Psoas muscle (tissue), 8 donors: Measurements from ENCODE around the gene LRRC8B. TPM values are rescaled to one million over a fixed set of nuclear protein-coding genes. Genes with fewer than 3 reads are reported as not detected.
"Not testable (repeated sequence)": the region's sequence is repeated elsewhere in the genome, so short reads cannot be mapped to it uniquely, and the experiment has no call there.

Experiments
- ATAC-seq, 4 donors: fragments of 200-7000 bp; cut with Tn5 transposase; one replicate each; pipeline ENCODE4 v1.9.1; 2020; ENCODE audit warnings: moderate library complexity in 3 of 4, mild to moderate bottlenecking in 2 of 4
- DNase-seq, 2 donors: peaks; one replicate each; pipeline ENCODE4 v3.0.0-alpha.2; 2020
- H3K27ac ChIP-seq: fragments of 200-600 bp; one replicate; pipeline ENCODE4 v1.8.0; 2022
- H3K27me3 ChIP-seq, 3 donors: fragments of 200-600 bp in 1 of 3; one replicate each; pipeline versions ENCODE4 v1.6.1 to v1.8.0; 2013 to 2022; ENCODE audit warnings: low read length in 2 of 3, mild to moderate bottlenecking in 2 of 3, moderate library complexity in 1 of 3; ENCODE audit not compliant: insufficient read depth in 3 of 3
- H3K36me3 ChIP-seq, 2 donors: fragments of 200-600 bp in 1 of 2; one replicate each; pipeline versions ENCODE4 v1.6.1 to v1.8.0; 2013 to 2022; ENCODE audit warnings: low read depth in 1 of 2, mild to moderate bottlenecking in 1 of 2, moderate library complexity in 1 of 2; ENCODE audit not compliant: insufficient read depth in 1 of 2
- H3K4me1 ChIP-seq: fragments of 200-600 bp; one replicate; pipeline ENCODE4 v1.8.0; 2022
- H3K4me3 ChIP-seq: fragments of 200-600 bp; one replicate; pipeline ENCODE4 v1.8.0; 2022; ENCODE audit warnings: mild to moderate bottlenecking
- H3K9me3 ChIP-seq: fragments of 200-600 bp; one replicate; pipeline ENCODE4 v1.8.0; 2022
- WGBS, 3 donors: extraction: QIAGEN DNeasy Blood & Tissue Kit; methylation state at CpG; one replicate each; pipeline versions ENCODE4 v1.1.6 to v1.1.7; 2013; 5-methylcytosine and 5-hydroxymethylcytosine counted together
- intact Hi-C, 2 donors: fragments of 100-400 bp; cut with DNase I; formaldehyde crosslinking; loops; one replicate each; pipeline versions ENCODE4 v1.11.0 to v1.14.2; 2022
- polyA plus RNA-seq, 3 donors: library from polyadenylated mRNA; stranded (reverse); fragments of 200-250 nt; gene quantifications; one replicate each; pipeline ENCODE4 v1.2.3, GENCODE V29; 2013
- total RNA-seq, 4 donors: library from RNA; stranded (reverse); fragmentation: NEBNext Ultra II Directional in 2 of 4; extraction: Animal tissue kit (Norgen Biotek cat#: 25700) in 2 of 4; gene quantifications; one replicate each; pipeline versions ENCODE4 v1.2.1 to v1.2.4, GENCODE V29; 2021 to 2023
- TF ChIP-seq, protein P1 (sequence below): fragments of 200-600 bp; IDR thresholded peaks from one replicate; pipeline ENCODE4 v1.8.0; 2022; ENCODE audit warnings: antibody characterized with exemption
- donor health status: healthy with polysubstance abuse.
- donor health status: DM: no; HTN: no; CAD: no; lungs with moderate emphysema.
- donor health status: Bipolar disorder and iron deficiency.
- donor health status: healthy.
- donor health status: DM: yes; HTN: yes; CAD: no.
- donor health status: DM: no; HTN: no; CAD: no.
- donor health status: DM: no; HTN: no; CAD: no.
- donor health status: DM: yes; HTN: yes; CAD: no.

The LRRC8B gene
- total and polyA plus RNA-seq, 7 donors, result 2.7 to 21.6 (median 10.3) TPM

DNA sequence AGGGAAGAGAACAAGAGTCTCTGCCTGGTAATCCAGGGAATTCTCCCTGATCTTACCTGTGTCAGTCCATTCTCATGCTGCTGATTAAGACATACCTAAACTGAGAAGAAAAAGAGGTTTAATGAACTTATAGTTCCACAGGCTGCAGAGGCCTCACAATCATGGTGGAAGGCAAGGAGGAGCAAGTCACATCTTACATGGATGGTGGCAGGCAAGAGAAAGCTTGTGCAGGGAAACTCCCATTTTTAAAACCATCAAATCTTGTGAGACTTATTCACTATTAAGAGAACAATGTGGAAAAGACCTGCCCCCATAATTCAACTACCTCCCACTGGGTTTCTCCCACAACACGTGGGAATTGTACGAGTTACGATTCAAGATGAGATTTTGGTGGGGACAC lies 34.2 kb upstream of the LRRC8B start:
- TF ChIP-seq, protein P1, sequence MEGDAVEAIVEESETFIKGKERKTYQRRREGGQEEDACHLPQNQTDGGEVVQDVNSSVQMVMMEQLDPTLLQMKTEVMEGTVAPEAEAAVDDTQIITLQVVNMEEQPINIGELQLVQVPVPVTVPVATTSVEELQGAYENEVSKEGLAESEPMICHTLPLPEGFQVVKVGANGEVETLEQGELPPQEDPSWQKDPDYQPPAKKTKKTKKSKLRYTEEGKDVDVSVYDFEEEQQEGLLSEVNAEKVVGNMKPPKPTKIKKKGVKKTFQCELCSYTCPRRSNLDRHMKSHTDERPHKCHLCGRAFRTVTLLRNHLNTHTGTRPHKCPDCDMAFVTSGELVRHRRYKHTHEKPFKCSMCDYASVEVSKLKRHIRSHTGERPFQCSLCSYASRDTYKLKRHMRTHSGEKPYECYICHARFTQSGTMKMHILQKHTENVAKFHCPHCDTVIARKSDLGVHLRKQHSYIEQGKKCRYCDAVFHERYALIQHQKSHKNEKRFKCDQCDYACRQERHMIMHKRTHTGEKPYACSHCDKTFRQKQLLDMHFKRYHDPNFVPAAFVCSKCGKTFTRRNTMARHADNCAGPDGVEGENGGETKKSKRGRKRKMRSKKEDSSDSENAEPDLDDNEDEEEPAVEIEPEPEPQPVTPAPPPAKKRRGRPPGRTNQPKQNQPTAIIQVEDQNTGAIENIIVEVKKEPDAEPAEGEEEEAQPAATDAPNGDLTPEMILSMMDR, result no peak
- no peak overlapping the region for H3K27ac ChIP-seq
- intact Hi-C loops, result no loop called here
- no peak for DNase-seq
- H3K27me3 ChIP-seq, result no peaks in the 10 kb centered on the region
- no peak overlapping the region for H3K4me3 ChIP-seq
- H3K4me1 ChIP-seq, result no peaks in the 10 kb centered on the region
- WGBS, 3 donors, result 73 to 97% (median 78%) methylated on average over 3 of the region's 3 CpGs
- no peaks in the 10 kb centered on the region for H3K36me3 ChIP-seq
- no peaks in the 10 kb centered on the region for H3K9me3 ChIP-seq
- ATAC-seq, result no peak

DNA sequence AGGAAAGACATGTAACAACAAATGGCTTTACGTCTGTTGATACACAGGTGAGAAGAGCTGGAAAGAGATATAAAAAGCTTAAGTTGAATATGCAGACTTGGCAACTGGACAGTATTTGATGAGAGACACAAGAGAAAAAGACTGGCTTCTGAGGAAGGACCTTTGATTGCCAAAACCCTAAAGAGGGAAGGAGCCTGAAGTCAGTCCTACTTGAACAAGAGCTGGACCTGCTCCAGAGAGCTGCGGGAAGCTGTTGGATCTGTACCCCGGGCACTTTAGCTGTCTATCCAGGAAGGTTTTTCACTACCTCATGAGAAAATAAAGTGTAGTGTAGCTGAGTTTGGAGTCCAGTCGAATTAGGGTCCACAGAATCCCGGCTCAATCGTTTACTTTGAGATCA lies 25.3 kb upstream of the LRRC8B start:
- ATAC-seq, result no peak
- 58 to 68% (median 59%) methylated on average over 6 of the region's 6 CpGs for WGBS, 3 donors
- no peak for DNase-seq
- no peaks in the 10 kb centered on the region for H3K4me1 ChIP-seq
- intact Hi-C loops, result no loop called here
- TF ChIP-seq, protein P1, result no peak
- H3K9me3 ChIP-seq, result no peaks in the 10 kb centered on the region
- no peaks in the 10 kb centered on the region for H3K36me3 ChIP-seq
- H3K27me3 ChIP-seq, result no peaks in the 10 kb centered on the region
- H3K27ac ChIP-seq, result no peak overlapping the region
- no peak overlapping the region for H3K4me3 ChIP-seq

DNA sequence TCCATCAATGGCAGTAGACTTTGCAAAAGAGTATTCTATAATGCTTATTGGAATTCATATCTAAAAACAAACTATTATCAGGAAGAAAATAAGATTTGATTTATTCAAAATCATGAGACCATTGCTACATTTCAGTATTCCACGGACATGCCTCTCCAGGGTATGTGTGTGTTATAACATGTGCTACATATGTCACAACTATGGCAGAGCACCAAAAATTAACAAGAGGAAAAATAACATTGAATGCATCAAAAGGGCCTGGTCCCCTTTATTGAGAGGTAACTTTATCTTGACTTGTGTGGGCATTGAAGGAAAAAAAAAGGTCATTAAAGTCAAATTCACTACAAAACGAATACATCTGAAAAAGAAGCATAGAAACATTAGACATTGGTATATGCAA lies 22.6 kb upstream of the LRRC8B start:
- DNase-seq (no peak), ATAC-seq (no peak)
- H3K27me3 ChIP-seq, result no peaks in the 10 kb centered on the region
- no peaks in the 10 kb centered on the region for H3K36me3 ChIP-seq
- no peaks in the 10 kb centered on the region for H3K9me3 ChIP-seq
- H3K27ac ChIP-seq, result no peak overlapping the region
- 69 to 70% (median 69%) methylated on average over 2 of the region's 2 CpGs for WGBS, 3 donors
- H3K4me1 ChIP-seq, result no peaks in the 10 kb centered on the region
- no peak overlapping the region for H3K4me3 ChIP-seq
- TF ChIP-seq, protein P1, result no peak
- intact Hi-C loops, result no loop called here

DNA sequence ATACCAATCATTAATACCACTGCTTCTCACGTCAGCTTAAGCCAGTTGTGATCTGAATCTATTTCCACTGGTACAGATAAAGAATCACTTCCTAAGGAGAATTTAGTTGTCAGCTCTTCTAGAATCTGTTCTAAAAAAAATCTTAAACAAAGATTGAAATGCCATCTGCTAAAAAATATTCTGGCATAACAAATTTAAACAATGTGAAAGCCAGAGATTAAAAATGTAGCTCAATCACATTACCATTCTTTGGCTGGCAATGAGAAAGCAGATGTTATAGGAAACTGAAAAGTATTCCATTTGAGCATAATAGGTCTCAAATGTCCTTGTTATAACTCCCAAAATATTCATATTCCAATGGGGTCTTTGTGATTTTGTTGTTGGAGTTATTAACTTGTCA lies 21.7 kb upstream of the LRRC8B start:
- Histone ChIP-seq H3K36me3 (no peaks in the 10 kb centered on the region), H3K27me3 (no peaks in the 10 kb centered on the region), H3K4me1 (no peaks in the 10 kb centered on the region), H3K9me3 (no peaks in the 10 kb centered on the region), H3K4me3 (no peak overlapping the region), H3K27ac (no peak overlapping the region)
- intact Hi-C loops, result no loop called here
- TF ChIP-seq, protein P1, result no peak
- 58 to 65% (median 63%) methylated on average over 1 of the region's 1 CpG for WGBS, 3 donors
- DNase-seq (no peak), ATAC-seq (no peak)

DNA sequence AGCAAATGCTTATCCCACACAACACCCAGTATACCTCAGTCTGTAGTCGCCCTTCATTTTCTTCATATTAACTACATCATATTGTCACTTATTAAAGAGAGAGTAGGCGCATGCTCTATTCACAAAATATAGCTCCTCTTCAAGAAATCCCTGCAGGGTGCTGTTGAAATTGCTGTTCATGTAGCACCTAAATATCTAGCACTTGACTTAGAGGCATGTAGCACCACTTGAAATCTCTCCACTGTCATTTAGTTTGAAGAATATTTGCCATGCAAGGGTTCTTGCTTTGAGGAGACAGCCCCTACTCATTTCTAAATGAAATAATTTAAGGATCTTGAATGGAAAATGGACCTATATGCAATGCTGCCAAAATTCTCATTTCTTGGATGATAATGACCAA lies 20.9 kb upstream of the LRRC8B start:
- 64 to 88% (median 70%) methylated on average over 2 of the region's 2 CpGs for WGBS, 3 donors
- DNase-seq (no peak), ATAC-seq (no peak)
- Histone ChIP-seq H3K9me3 (no peaks in the 10 kb centered on the region), H3K4me3 (no peak overlapping the region), H3K27me3 (no peaks in the 10 kb centered on the region), H3K36me3 (no peaks in the 10 kb centered on the region), H3K27ac (no peak overlapping the region), H3K4me1 (no peaks in the 10 kb centered on the region)
- intact Hi-C loops, result no loop called here
- TF ChIP-seq, protein P1, result no peak

DNA sequence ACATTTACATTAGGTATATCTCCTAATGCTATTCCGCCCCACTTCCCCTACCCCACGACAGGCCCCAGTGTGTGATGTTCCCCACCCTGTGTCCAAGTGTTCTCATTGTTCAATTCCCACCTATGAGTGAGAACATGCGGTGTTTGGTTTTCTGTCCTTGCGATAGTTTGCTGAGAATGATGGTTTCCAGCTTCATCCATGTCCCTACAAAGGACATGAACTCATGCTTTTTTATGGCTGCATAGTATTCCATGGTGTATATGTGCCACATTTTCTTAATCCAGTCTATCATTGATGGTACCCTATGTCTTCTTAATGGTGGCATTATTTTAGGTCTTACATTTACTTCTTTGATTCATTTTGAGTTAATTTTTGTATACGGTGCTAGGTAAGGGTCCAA lies 14.6 kb upstream of the LRRC8B start:
- H3K27me3 ChIP-seq, intact Hi-C loops, H3K27ac ChIP-seq, H3K4me1 ChIP-seq, H3K9me3 ChIP-seq, H3K36me3 ChIP-seq, DNase-seq, H3K4me3 ChIP-seq, ATAC-seq: not testable (repeated sequence)
- WGBS, 3 donors, result 95 to 100% (median 95%) methylated on average over 3 of the region's 5 CpGs
